Heart right ventricle (tissue), 16 donors: ENCODE data around the gene ALDH16A1. TPM values are rescaled to one million over a fixed set of nuclear protein-coding genes. Genes with fewer than 3 reads are reported as not detected.
A peak's percentile ranks its signal among the peaks of the same experiment; 100 is the strongest.

Experiments
- ATAC-seq, 8 donors: fragments of 200-7000 bp; cut with Tn5 transposase; one replicate each; pipeline ENCODE4 v1.9.1; 2020; ENCODE audit warnings: mild to moderate bottlenecking in 8 of 8, moderate library complexity in 8 of 8, moderate number of reproducible peaks in 1 of 8
- DNase-seq, 2 donors: peaks; one replicate each; pipeline ENCODE4 v3.0.0-alpha.2; 2020
- H3K27ac ChIP-seq, 10 donors: fragments of 200-600 bp; sonication (generic) in 2 of 10; one replicate each; pipeline versions ENCODE4 v1.5.0 to v1.8.0; 2020 to 2022; ENCODE audit warnings: mild to moderate bottlenecking in 3 of 10
- H3K27me3 ChIP-seq, 7 donors: fragments of 200-600 bp; one replicate each; pipeline ENCODE4 v1.8.0; 2021 to 2022; ENCODE audit warnings: mild to moderate bottlenecking in 2 of 7
- H3K36me3 ChIP-seq, 9 donors: fragments of 200-600 bp; sonication (generic) in 1 of 9; one replicate each; pipeline versions ENCODE4 v1.5.0 to v1.8.0; 2020 to 2022; ENCODE audit warnings: mild to moderate bottlenecking in 2 of 9
- H3K4me1 ChIP-seq, 9 donors: fragments of 200-600 bp; sonication (generic) in 1 of 9; one replicate each; pipeline versions ENCODE4 v1.5.0 to v1.8.0; 2020 to 2022; ENCODE audit warnings: mild to moderate bottlenecking in 4 of 9
- H3K4me3 ChIP-seq, 10 donors: fragments of 200-600 bp; sonication (generic) in 2 of 10; one replicate each; pipeline versions ENCODE4 v1.5.0 to v1.8.0; 2020 to 2022; ENCODE audit warnings: mild to moderate bottlenecking in 7 of 10, moderate library complexity in 2 of 10
- H3K9me3 ChIP-seq, 11 donors: fragments of 200-600 bp in 10 of 11; sonication (generic) in 2 of 11; one replicate each; pipeline versions ENCODE4 v1.5.0 to v1.8.0; 2013 to 2022; ENCODE audit warnings: mild to moderate bottlenecking in 2 of 11, control low read depth in 1 of 11, moderate library complexity in 1 of 11
- CTCF ChIP-seq, 9 donors: fragments of 200-600 bp; sonication (generic) in 2 of 9; IDR thresholded peaks; one replicate each; pipeline versions ENCODE4 v1.5.0 to v1.8.0; 2021 to 2022; ENCODE audit warnings: antibody characterized with exemption in 9 of 9, mild to moderate bottlenecking in 5 of 9, moderate library complexity in 1 of 9
- WGBS, 2 donors: extraction: QIAGEN DNeasy Blood & Tissue Kit; methylation state at CpG; one replicate each; pipeline ENCODE4 v1.1.7; 2013; ENCODE audit warnings: inconsistent platforms in 1 of 2; 5-methylcytosine and 5-hydroxymethylcytosine counted together
- intact Hi-C, 10 donors: fragments of 100-400 bp; cut with DNase I; formaldehyde crosslinking; loops; one replicate each; pipeline versions ENCODE4 v1.11.1 to v1.14.2; 2022
- polyA plus RNA-seq, 2 donors: library from polyadenylated mRNA; stranded (reverse); fragments of 200-250 nt; gene quantifications; one replicate each; pipeline ENCODE4 v1.2.3, GENCODE V29; 2013
- total RNA-seq, 10 donors: library from RNA; stranded (reverse); fragmentation: NEBNext Ultra II Directional in 3 of 10; extraction: Animal tissue kit (Norgen Biotek cat#: 25700) in 3 of 10; gene quantifications; one replicate each; pipeline versions ENCODE4 v1.2.1 to v1.2.4, GENCODE V29; 2021 to 2023
- donor health status: Arrhythmogenic right ventricular cardiomyopathy.
- donor health status: ischemic (EF 13 %, LVEDD 7.1; RV severe dilation, severe dysfunction).
- donor health status: healthy with polysubstance abuse.
- donor health status: DM: no; HTN: yes; CAD: no.
- donor health status: DM: no; HTN: no; CAD: no.
- donor health status: ischemic (EF 25% LVEDD 6.9; RV normal size, moderate dysfunction).
- donor health status: ischemic (EF 25% LVEDD 5.7; RV mildly dilated, moderate dysfunction).
- donor health status: healthy.
- donor health status: DM: yes; HTN: yes; CAD: no.
- donor health status: Ischemic cardiomyopathy.
- donor health status: ischemic (EF 35%, LVEDD 5.7; RV mildly dilated, moderate dysfunction).
- donor health status: nonischemic (EF 11% LVEDD 7.7; RV severe dilation, severe dysfunction).
- donor health status: DM: yes; HTN: yes; CAD: no.
- donor health status: PGD.
- donor health status: ischemic (EF 29% LVEDD 5.4; RV normal size, mild dysfunction).
- donor health status: nonischemic (EF 23%, LVEDD 6.1; RV moderate dilation, normal function).

Gene ALDH16A1
- total and polyA plus RNA-seq, 12 donors = 4.4 to 19.9 (median 8.7) TPM

GRCh38 chr19:49421039-49421877 is 31.8 kb upstream of the ALDH16A1 start:
- Histone ChIP-seq H3K4me3 (peak overlapping the region in 6 of 10 donors; percentile 10 to 38 (median 29)), H3K27me3 (peaks cover 7 to 100% (median 95%) of the 10 kb centered on the region in 7 donors), H3K4me1 (peaks cover 5 to 38% (median 30%) of the 10 kb centered on the region in 9 donors), H3K36me3 (no peaks in the 10 kb centered on the region), H3K9me3 (no peaks in the 10 kb centered on the region), H3K27ac (no peak overlapping the region)
- no peak for TF ChIP-seq CTCF (IDR thresholded peaks at IDR 0.05)
- DNase-seq = peak; percentile 67 to 73
- intact Hi-C loops = no loop called here
- 8 to 9% methylated on average over 48 of the region's 48 CpGs for WGBS, 2 donors
- peak; percentile 60 to 86 (median 76) for ATAC-seq

- WGBS, 2 donors = 14 to 19% methylated on average over 3 of the region's 3 CpGs
- Histone ChIP-seq H3K4me1 (peaks cover 5 to 39% (median 30%) of the 10 kb centered on the region in 9 donors), H3K27me3 (peaks cover 13 to 100% (median 95%) of the 10 kb centered on the region in 7 donors), H3K27ac (no peak overlapping the region), H3K9me3 (no peaks in the 10 kb centered on the region), H3K4me3 (no peak overlapping the region), H3K36me3 (no peaks in the 10 kb centered on the region)
- ATAC-seq (no peak), DNase-seq (no peak)
- intact Hi-C loops = no loop called here
- TF ChIP-seq CTCF (IDR thresholded peaks at IDR 0.05) = no peak
These were observed 31.2 kb upstream of the ALDH16A1 start for GRCh38 chr19:49421878-49422202.

GRCh38 chr19:49422407-49423070 is 30.5 kb upstream of the ALDH16A1 start:
- WGBS, 2 donors = 2% methylated on average over 55 to 58 of the region's 58 CpGs
- Histone ChIP-seq H3K9me3 (no peaks in the 10 kb centered on the region), H3K4me1 (peaks cover 5 to 39% (median 30%) of the 10 kb centered on the region in 9 donors), H3K27ac (no peak overlapping the region), H3K4me3 (peak overlapping the region in 9 of 10 donors; percentile 10 to 41 (median 32)), H3K36me3 (no peaks in the 10 kb centered on the region), H3K27me3 (peaks cover 15 to 100% (median 99%) of the 10 kb centered on the region in 7 donors)
- TF ChIP-seq CTCF (IDR thresholded peaks at IDR 0.05) = peak in 8 of 9 donors; percentile 28 to 64 (median 56)
- peak in 1 of 2 donors; percentile 50 for DNase-seq
- peak; percentile 53 to 79 (median 64) for ATAC-seq
- intact Hi-C loops = no loop called here

- ATAC-seq = peak in 2 of 8 donors; percentile 30
- TF ChIP-seq CTCF (IDR thresholded peaks at IDR 0.05) = no peak
- H3K4me3 ChIP-seq = peak within 1 kb of the TSS in 9 of 10 donors; percentile 10 to 41 (median 32)
- no peaks in the 10 kb centered on the region for H3K36me3 ChIP-seq
- peaks cover 7 to 46% (median 36%) of the 10 kb centered on the region in 9 donors for H3K4me1 ChIP-seq
- H3K27ac ChIP-seq = no peak within 1 kb of the TSS
- 3 to 8% methylated on average over 38 to 42 of the region's 42 CpGs for WGBS, 2 donors
- H3K9me3 ChIP-seq = no peaks in the 10 kb centered on the region
- intact Hi-C loops = no loop called here
- no peak for DNase-seq
- H3K27me3 ChIP-seq = peaks cover 15 to 100% (median 99%) of the 10 kb centered on the region in 7 donors
These were observed 29.7 kb upstream of the ALDH16A1 start, which contains the start of gene PTH2 for GRCh38 chr19:49423071-49423984. Gene PTH2, minus strand, starts transcription at chr19:49423441. Its CDS starts 102 bp downstream, at chr19:49423339.
